Ascending aorta (tissue), 2 donors: ENCODE data around the gene PES1. TPM values are rescaled to one million over a fixed set of nuclear protein-coding genes. Genes with fewer than 3 reads are reported as not detected.

Experiments used
- DNase-seq, 2 donors: peaks; one replicate each; pipeline ENCODE4 v3.0.0-alpha.2; 2019; ENCODE audit warnings: low spot score in 2 of 2
- H3K27ac ChIP-seq, 2 donors: fragments of 200-600 bp; sonication (generic); one replicate each; pipeline ENCODE4 v1.5.1; 2016 to 2017; ENCODE audit warnings: mild to moderate bottlenecking in 1 of 2
- H3K27me3 ChIP-seq: fragments of 200-600 bp; sonication (generic); one replicate; pipeline ENCODE4 v1.5.1; 2017
- H3K36me3 ChIP-seq, 2 donors: fragments of 200-600 bp; sonication (generic); one replicate each; pipeline ENCODE4 v1.5.1; 2016
- H3K4me1 ChIP-seq, 2 donors: fragments of 200-600 bp; sonication (generic); one replicate each; pipeline ENCODE4 v1.5.1; 2016 to 2017; ENCODE audit warnings: mild to moderate bottlenecking in 1 of 2
- H3K4me3 ChIP-seq, 2 donors: fragments of 200-600 bp; sonication (generic); one replicate each; pipeline ENCODE4 v1.5.1; 2016 to 2017; ENCODE audit warnings: mild to moderate bottlenecking in 1 of 2
- H3K9me3 ChIP-seq, 2 donors: fragments of 200-600 bp; sonication (generic); one replicate each; pipeline ENCODE4 v1.5.1; 2016
- intact Hi-C: fragments of 100-400 bp; cut with DNase I; formaldehyde crosslinking; loops from one replicate; pipeline ENCODE4 v1.15.1; 2023
- total RNA-seq: library from RNA; depleted of rRNA; stranded (reverse); fragments of >200 nt; gene quantifications from one replicate; pipeline ENCODE4 v1.1.0, GENCODE V29; 2016
- TF ChIP-seq, protein P1 (sequence below), 3 experiments: fragments of 200-600 bp in 2 of 3; fragments of 450-650 bp in 1 of 3; sonication (generic) in 2 of 3; IDR thresholded peaks; one replicate each; pipeline ENCODE4 v1.5.1; 2016 to 2019; ENCODE audit warnings: antibody characterized with exemption in 3 of 3, mild to moderate bottlenecking in 1 of 3, moderate library complexity in 1 of 3

PES1 gene
- total RNA-seq, 1 donor from 2014 or later = 24.7 TPM

- H3K9me3 ChIP-seq = no peaks in the 10 kb centered on the region
- peaks cover 0 to 8% of the 10 kb centered on the region in 2 donors for H3K36me3 ChIP-seq
- H3K27ac ChIP-seq = peak overlapping the region; percentile 60 to 63
- no peak for DNase-seq
- intact Hi-C loops = loop anchor here (2.0 kb wide), 1 partner anchor 27 kb away; the partner anchor contains the start of gene SLC35E4
- no peaks in the 10 kb centered on the region for H3K27me3 ChIP-seq
- peaks cover 5 to 13% of the 10 kb centered on the region in 2 donors for H3K4me1 ChIP-seq
- TF ChIP-seq, protein P1, sequence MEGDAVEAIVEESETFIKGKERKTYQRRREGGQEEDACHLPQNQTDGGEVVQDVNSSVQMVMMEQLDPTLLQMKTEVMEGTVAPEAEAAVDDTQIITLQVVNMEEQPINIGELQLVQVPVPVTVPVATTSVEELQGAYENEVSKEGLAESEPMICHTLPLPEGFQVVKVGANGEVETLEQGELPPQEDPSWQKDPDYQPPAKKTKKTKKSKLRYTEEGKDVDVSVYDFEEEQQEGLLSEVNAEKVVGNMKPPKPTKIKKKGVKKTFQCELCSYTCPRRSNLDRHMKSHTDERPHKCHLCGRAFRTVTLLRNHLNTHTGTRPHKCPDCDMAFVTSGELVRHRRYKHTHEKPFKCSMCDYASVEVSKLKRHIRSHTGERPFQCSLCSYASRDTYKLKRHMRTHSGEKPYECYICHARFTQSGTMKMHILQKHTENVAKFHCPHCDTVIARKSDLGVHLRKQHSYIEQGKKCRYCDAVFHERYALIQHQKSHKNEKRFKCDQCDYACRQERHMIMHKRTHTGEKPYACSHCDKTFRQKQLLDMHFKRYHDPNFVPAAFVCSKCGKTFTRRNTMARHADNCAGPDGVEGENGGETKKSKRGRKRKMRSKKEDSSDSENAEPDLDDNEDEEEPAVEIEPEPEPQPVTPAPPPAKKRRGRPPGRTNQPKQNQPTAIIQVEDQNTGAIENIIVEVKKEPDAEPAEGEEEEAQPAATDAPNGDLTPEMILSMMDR (IDR thresholded peaks at IDR 0.05) = no peak
- H3K4me3 ChIP-seq = peak overlapping the region; percentile 69 to 76
These were observed 15.7 kb upstream of the PES1 start for GRCh38 chr22:30607300-30607930.

GRCh38 chr22:30606455-30607299 lies 15.0 kb upstream of the PES1 start, which contains the start of gene TCN2:
TCN2 (plus strand) TSS chr22:30607174; CDS start chr22:30607332, 158 bp downstream.
- peaks cover 5 to 13% of the 10 kb centered on the region in 2 donors for H3K4me1 ChIP-seq
- TF ChIP-seq, protein P1 (IDR thresholded peaks at IDR 0.05) = no peak
- H3K36me3 ChIP-seq = peaks cover 0 to 6% of the 10 kb centered on the region in 2 donors
- H3K27ac ChIP-seq = peak within 1 kb of the TSS; percentile 60 to 63
- DNase-seq = peak; percentile 24 to 83
- H3K27me3 ChIP-seq = no peaks in the 10 kb centered on the region
- intact Hi-C loops = loop anchor here (2.0 kb wide), 1 partner anchor 28 kb away; the partner anchor contains the start of gene SLC35E4
- H3K4me3 ChIP-seq = peak within 1 kb of the TSS; percentile 69 to 76
- H3K9me3 ChIP-seq = no peaks in the 10 kb centered on the region

- intact Hi-C loops = loop anchor here (1.0 to 2.0 kb wide), 2 partner anchors 14 to 29 kb away; partner anchors contain the start of genes PES1 and SLC35E4
- H3K4me3 ChIP-seq = peak overlapping the region; percentile 69 to 76
- TF ChIP-seq, protein P1 (IDR thresholded peaks at IDR 0.05) = peak; percentile 51 to 64 (median 57)
- no peak overlapping the region for H3K27ac ChIP-seq
- H3K36me3 ChIP-seq = no peaks in the 10 kb centered on the region
- no peaks in the 10 kb centered on the region for H3K27me3 ChIP-seq
- H3K4me1 ChIP-seq = peaks cover 5 to 13% of the 10 kb centered on the region in 2 donors
- H3K9me3 ChIP-seq = no peaks in the 10 kb centered on the region
- peak in 1 of 2 donors; percentile 76 for DNase-seq
These were observed 13.9 kb upstream of the PES1 start for GRCh38 chr22:30605449-30606110.

GRCh38 chr22:30604723-30605122 lies 13.0 kb upstream of the PES1 start:
- TF ChIP-seq, protein P1 (IDR thresholded peaks at IDR 0.05) = no peak
- H3K27me3 ChIP-seq = no peaks in the 10 kb centered on the region
- intact Hi-C loops = loop anchor here (1.0 kb wide), 1 partner anchor 13 kb away; the partner anchor contains the start of gene PES1
- H3K4me1 ChIP-seq = peaks cover 5 to 13% of the 10 kb centered on the region in 2 donors
- H3K27ac ChIP-seq = no peak overlapping the region
- no peak for DNase-seq
- no peaks in the 10 kb centered on the region for H3K9me3 ChIP-seq
- no peaks in the 10 kb centered on the region for H3K36me3 ChIP-seq
- H3K4me3 ChIP-seq = no peak overlapping the region

GRCh38 chr22:30603801-30604200 lies 12.1 kb upstream of the PES1 start:
- no peaks in the 10 kb centered on the region for H3K36me3 ChIP-seq
- H3K4me1 ChIP-seq = peaks cover 5 to 13% of the 10 kb centered on the region in 2 donors
- no peak for DNase-seq
- no peaks in the 10 kb centered on the region for H3K9me3 ChIP-seq
- H3K4me3 ChIP-seq = no peak overlapping the region
- no peak overlapping the region for H3K27ac ChIP-seq
- intact Hi-C loops = no loop called here
- TF ChIP-seq, protein P1 (IDR thresholded peaks at IDR 0.05) = no peak
- no peaks in the 10 kb centered on the region for H3K27me3 ChIP-seq
